Testis (tissue), 2 donors: ENCODE results near the gene ING4.

ENCODE experiments used
- CTCF ChIP-seq, 3 experiments: fragments of 450-650 bp in 2 of 3; fragments of 200-600 bp in 1 of 3; sonication (generic) in 1 of 3; IDR thresholded peaks; one replicate each; pipeline ENCODE4 v1.5.1; 2016 to 2019; ENCODE audit warnings: antibody characterized with exemption in 3 of 3, mild to moderate bottlenecking in 2 of 3, moderate library complexity in 1 of 3
- POLR2A ChIP-seq: fragments of 450-650 bp; IDR thresholded peaks from one replicate; pipeline ENCODE4 v1.6.1; 2017; ENCODE audit warnings: antibody characterized with exemption, mild to moderate bottlenecking, moderate library complexity

GRCh38 chr12:6701078-6701768 lies 38.3 kb upstream of the ING4 start:
- TF ChIP-seq CTCF (IDR thresholded peaks at IDR 0.05) = no peak
- TF ChIP-seq POLR2A = no peak
